ENCODE data around the gene ZNF44. TPM values are rescaled to one million over a fixed set of nuclear protein-coding genes. Genes with fewer than 3 reads are reported as not detected.

The ZNF44 gene
- total RNA-seq, 1 experiment from 2014 or later, result 14.1 TPM

DNA sequence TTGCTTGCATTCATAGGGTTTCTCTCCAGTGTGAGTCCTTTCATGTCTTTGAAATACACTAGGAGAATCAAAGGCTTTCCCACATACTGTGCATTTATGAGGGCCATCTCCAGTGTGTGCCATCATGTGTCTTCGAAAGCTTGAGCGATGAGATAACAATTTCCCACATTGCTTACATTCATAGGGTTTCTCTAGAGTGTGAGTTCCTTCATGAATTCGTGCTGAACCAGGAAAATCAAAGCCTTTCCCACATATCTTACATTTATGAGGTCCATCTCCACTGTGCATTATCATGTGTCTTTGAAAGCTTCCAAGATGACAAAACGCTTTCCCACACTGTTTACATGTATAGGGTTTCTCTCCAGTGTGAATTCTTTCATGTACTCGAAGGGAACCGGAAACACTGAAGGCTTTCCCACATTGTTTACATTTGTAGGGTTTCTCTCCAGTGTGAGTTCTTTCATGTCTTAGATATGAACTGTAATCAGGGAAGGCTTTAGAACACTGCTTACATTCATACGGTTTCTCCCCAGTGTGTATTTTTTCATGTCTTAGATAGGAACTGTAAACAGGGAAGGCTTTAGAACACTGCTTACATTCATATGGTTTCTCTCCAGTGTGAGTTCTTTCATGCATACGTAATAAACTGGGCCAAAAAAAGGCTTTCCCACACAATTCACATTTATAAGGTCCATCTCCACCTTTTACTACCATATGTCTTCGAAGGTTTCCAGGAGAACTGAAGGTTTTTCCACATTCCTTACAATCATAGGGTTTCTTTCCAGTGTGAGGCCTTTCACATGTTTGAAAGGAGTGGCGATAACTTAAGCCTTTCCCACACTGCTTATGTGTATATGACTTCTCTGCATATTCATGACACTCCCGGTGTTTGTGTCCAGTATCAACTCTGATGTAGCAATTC, 21.4 kb downstream of the ZNF44 start:
- Histone ChIP-seq H3K9me3 (ENCODE audit: low read length) (peaks cover 47% of the 10 kb centered on the region), H3K36me3 (ENCODE audit: insufficient read depth, low read length) (peaks cover 74% of the 10 kb centered on the region), H3K79me2 (ENCODE audit: low read length) (peaks cover 26% of the 10 kb centered on the region), H3K9me2 (replicated peaks; ENCODE audit: insufficient read depth, low read length) (no peaks in the 10 kb centered on the region), H2AFZ (ENCODE audit: low read length) (no peak overlapping the region), H3K4me3 (ENCODE audit: low read length) (no peak overlapping the region), H3K27ac (ENCODE audit: low read length) (no peak overlapping the region), H3K27me3 (ENCODE audit: low read length) (no peaks in the 10 kb centered on the region), H3K9ac (ENCODE audit: low read length) (no peak overlapping the region), H3K4me1 (ENCODE audit: low read length) (no peaks in the 10 kb centered on the region), H4K20me1 (ENCODE audit: insufficient read depth, low read depth, low read length) (no peaks in the 10 kb centered on the region), H3K4me2 (ENCODE audit: low read depth, low read length, poor library complexity, severe bottlenecking) (no peak overlapping the region)
- no peak for DNase-seq

DNA sequence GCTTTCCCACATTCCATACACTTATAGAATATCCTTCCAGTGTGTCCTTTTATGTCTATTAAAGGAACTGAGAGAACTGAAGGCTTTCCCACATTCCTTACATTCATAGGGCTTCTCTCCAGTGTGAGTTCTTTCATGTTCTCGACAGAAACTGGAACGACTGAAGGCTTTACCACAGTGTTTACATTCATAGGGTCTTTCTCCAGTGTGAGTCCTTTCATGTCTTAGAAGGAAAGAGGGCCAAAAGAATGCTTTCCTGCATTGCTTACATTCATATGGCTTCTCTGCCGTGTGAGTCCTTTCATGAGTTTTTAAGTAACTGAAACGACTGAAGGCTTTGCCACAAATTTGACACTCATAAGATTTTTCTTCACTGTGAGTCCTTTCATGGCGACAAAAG, 22.3 kb downstream of the ZNF44 start:
- Histone ChIP-seq H2AFZ (ENCODE audit: low read length) (no peak overlapping the region), H3K4me1 (ENCODE audit: low read length) (no peaks in the 10 kb centered on the region), H3K9me2 (replicated peaks; ENCODE audit: insufficient read depth, low read length) (no peaks in the 10 kb centered on the region), H4K20me1 (ENCODE audit: insufficient read depth, low read depth, low read length) (no peaks in the 10 kb centered on the region), H3K9me3 (ENCODE audit: low read length) (peaks cover 39% of the 10 kb centered on the region), H3K36me3 (ENCODE audit: insufficient read depth, low read length) (peaks cover 66% of the 10 kb centered on the region), H3K27ac (ENCODE audit: low read length) (no peak overlapping the region), H3K27me3 (ENCODE audit: low read length) (no peaks in the 10 kb centered on the region), H3K9ac (ENCODE audit: low read length) (no peak overlapping the region), H3K4me3 (ENCODE audit: low read length) (no peak overlapping the region), H3K4me2 (ENCODE audit: low read depth, low read length, poor library complexity, severe bottlenecking) (no peak overlapping the region), H3K79me2 (ENCODE audit: low read length) (peaks cover 18% of the 10 kb centered on the region)
- DNase-seq, result no peak

DNA sequence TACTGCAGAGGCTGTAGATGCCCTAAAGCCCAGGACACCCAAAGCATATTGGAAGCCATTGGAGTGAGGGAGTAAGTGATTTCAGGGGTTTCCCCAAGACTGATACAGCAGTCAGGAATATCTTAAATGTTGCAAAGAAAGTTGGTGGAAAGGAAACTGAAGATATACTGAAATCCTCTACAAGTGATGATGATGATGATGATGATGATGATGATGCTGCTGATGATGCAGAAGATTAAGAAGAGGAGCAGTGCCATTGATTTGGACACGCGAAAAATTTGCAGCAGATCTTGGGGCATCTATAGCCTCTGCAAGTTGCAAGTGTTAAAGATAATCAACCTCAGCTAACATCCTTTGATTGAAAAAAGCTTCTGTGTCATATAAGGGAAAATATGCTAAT, 23.8 kb downstream of the ZNF44 start:
- no peak overlapping the region for H3K4me3 ChIP-seq (ENCODE audit: low read length)
- H2AFZ ChIP-seq (ENCODE audit: low read length), result no peak overlapping the region
- no peak overlapping the region for H3K9ac ChIP-seq (ENCODE audit: low read length)
- peaks cover 24% of the 10 kb centered on the region for H3K9me3 ChIP-seq (ENCODE audit: low read length)
- no peak overlapping the region for H3K4me2 ChIP-seq (ENCODE audit: low read depth, low read length, poor library complexity, severe bottlenecking)
- no peak overlapping the region for H3K27ac ChIP-seq (ENCODE audit: low read length)
- H3K4me1 ChIP-seq (ENCODE audit: low read length), result no peaks in the 10 kb centered on the region
- H3K36me3 ChIP-seq (ENCODE audit: insufficient read depth, low read length), result peaks cover 51% of the 10 kb centered on the region
- no peaks in the 10 kb centered on the region for H3K27me3 ChIP-seq (ENCODE audit: low read length)
- no peaks in the 10 kb centered on the region for H4K20me1 ChIP-seq (ENCODE audit: insufficient read depth, low read depth, low read length)
- no peaks in the 10 kb centered on the region for H3K9me2 ChIP-seq (replicated peaks; ENCODE audit: insufficient read depth, low read length)
- no peak for DNase-seq
- H3K79me2 ChIP-seq (ENCODE audit: low read length), result peaks cover 3% of the 10 kb centered on the region

DNA sequence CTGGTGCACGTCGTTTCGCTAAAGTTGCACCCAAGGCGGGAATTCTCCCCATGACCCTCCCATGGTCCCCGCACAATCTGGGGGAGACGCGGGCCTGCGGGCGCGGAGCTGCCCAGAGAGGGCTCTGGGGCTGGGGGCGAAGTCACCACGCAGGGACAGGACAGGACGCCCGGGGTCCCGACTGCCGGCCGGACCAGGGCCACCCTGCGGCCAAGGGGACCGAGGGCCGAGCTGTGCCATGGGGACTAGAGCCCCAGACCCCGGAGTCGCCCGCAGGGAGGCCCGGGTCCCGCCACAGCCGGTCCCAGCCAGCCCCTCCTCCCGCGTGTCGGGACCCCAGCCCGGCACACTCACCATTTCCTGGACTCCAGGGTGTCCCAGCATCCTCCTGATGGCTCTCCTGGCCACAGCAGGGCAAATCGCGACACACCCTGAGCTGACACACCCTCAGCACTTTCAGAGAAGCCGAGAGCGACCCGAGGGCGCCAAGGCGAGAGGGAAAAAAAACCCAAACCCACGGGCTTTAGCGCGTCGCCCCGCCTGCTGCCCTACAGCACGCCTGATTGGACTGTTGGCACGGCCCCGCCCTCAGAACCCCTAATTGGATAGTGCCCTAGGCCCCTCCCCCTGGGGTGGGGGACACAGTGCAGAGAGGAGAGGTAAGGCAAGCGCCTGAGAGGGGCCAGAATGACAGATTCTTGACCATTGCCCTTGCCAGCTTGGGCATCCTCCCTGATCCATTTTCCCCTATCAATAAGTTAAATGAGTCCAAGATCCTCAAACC, 28.6 kb downstream of the ZNF44 start:
- Histone ChIP-seq H3K79me2 (ENCODE audit: low read length) (no peaks in the 10 kb centered on the region), H3K4me2 (ENCODE audit: low read depth, low read length, poor library complexity, severe bottlenecking) (no peak overlapping the region), H3K9ac (ENCODE audit: low read length) (no peak overlapping the region), H3K4me1 (ENCODE audit: low read length) (no peaks in the 10 kb centered on the region), H3K36me3 (ENCODE audit: insufficient read depth, low read length) (peaks cover 12% of the 10 kb centered on the region), H3K27me3 (ENCODE audit: low read length) (no peaks in the 10 kb centered on the region), H3K27ac (ENCODE audit: low read length) (no peak overlapping the region), H3K9me2 (replicated peaks; ENCODE audit: insufficient read depth, low read length) (no peaks in the 10 kb centered on the region), H4K20me1 (ENCODE audit: insufficient read depth, low read depth, low read length) (no peaks in the 10 kb centered on the region), H3K4me3 (ENCODE audit: low read length) (no peak overlapping the region), H3K9me3 (ENCODE audit: low read length) (no peaks in the 10 kb centered on the region; the same call in none of the 2 replicates), H2AFZ (ENCODE audit: low read length) (no peak overlapping the region)
- DNase-seq, result no peak

DNA sequence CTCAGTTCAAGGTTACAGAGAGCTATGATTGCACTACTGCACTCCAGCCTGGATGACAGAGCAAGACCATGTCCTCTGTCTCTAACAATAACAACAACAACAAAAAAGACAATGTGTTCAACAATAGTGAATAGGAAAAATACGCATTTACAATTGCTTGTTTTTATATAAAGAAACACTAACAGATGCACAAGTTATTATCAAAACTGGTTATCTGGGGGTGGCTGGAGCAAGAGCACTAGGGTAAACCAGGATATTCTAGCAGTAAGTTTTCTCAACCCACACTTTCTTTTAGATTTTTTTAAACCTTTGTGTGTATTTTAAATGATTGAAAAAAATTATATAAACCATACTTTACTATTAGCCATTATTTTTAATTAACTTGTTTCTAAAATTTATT, 33.1 kb downstream of the ZNF44 start:
- no peak overlapping the region for H3K4me3 ChIP-seq (ENCODE audit: low read length)
- no peaks in the 10 kb centered on the region for H3K36me3 ChIP-seq (ENCODE audit: insufficient read depth, low read length)
- H3K9me3 ChIP-seq (ENCODE audit: low read length), result no peaks in the 10 kb centered on the region

DNA sequence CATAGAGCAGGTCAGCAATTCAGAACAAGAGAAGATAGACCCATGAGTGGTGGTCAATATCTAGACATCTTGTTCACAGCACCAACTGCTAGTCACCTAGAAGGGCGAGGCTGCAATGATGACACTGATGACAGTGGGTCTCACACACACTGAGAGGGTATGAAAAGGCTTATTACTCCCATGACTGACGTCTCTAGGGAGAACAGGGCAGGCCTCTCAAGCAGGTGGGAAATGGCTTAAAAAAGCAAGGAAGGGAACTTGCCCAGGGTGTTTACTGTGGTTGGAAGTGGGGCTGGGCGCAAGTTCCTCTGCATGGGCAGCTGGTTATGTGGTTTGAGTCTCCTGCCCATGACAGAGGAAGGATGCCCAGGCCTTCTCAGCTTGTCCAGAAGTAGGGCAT, 33.8 kb downstream of the ZNF44 start:
- Histone ChIP-seq H2AFZ (ENCODE audit: low read length) (no peak overlapping the region), H3K4me1 (ENCODE audit: low read length) (peaks cover 15% of the 10 kb centered on the region), H3K4me3 (ENCODE audit: low read length) (no peak overlapping the region), H3K27ac (ENCODE audit: low read length) (no peak overlapping the region), H3K9ac (ENCODE audit: low read length) (no peak overlapping the region), H4K20me1 (ENCODE audit: insufficient read depth, low read depth, low read length) (no peaks in the 10 kb centered on the region), H3K9me2 (replicated peaks; ENCODE audit: insufficient read depth, low read length) (no peaks in the 10 kb centered on the region), H3K36me3 (ENCODE audit: insufficient read depth, low read length) (no peaks in the 10 kb centered on the region), H3K9me3 (ENCODE audit: low read length) (no peaks in the 10 kb centered on the region), H3K4me2 (ENCODE audit: low read depth, low read length, poor library complexity, severe bottlenecking) (no peak overlapping the region), H3K27me3 (ENCODE audit: low read length) (no peaks in the 10 kb centered on the region), H3K79me2 (ENCODE audit: low read length) (no peaks in the 10 kb centered on the region)
- DNase-seq, result no peak

More for the DNA sequence above, 33.1 kb downstream of the ZNF44 start:
- no peaks in the 10 kb centered on the region for H3K9me2 ChIP-seq (replicated peaks; ENCODE audit: insufficient read depth, low read length)
- H3K4me1 ChIP-seq (ENCODE audit: low read length), result peaks cover 8% of the 10 kb centered on the region
- H3K4me2 ChIP-seq (ENCODE audit: low read depth, low read length, poor library complexity, severe bottlenecking), result no peak overlapping the region
- no peak for DNase-seq
- H3K27me3 ChIP-seq (ENCODE audit: low read length), result no peaks in the 10 kb centered on the region
- no peaks in the 10 kb centered on the region for H3K79me2 ChIP-seq (ENCODE audit: low read length)
- H3K9ac ChIP-seq (ENCODE audit: low read length), result no peak overlapping the region
- H2AFZ ChIP-seq (ENCODE audit: low read length), result no peak overlapping the region
- H4K20me1 ChIP-seq (ENCODE audit: insufficient read depth, low read depth, low read length), result no peaks in the 10 kb centered on the region
- no peak overlapping the region for H3K27ac ChIP-seq (ENCODE audit: low read length)

DNA sequence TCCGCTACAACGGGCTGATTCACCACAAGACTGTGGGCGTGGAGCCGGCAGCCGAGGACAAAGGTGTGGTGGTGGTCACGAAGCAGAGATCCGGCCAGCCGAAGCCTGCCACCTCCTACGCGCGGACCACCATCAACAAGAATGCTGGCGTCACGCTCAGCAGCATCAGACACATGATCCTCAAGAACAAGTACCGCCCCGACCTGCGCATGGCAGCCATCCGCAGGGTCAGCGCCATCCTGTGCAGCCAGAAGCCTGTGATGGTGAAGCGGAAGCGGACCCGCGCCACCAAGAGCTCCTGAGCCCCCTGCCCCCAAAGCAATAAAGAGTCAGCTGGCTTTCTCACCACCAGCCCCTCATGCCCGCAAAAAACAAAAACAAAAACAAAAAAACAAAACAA, 34.4 kb downstream of the ZNF44 start:
- no peak overlapping the region for H3K27ac ChIP-seq (ENCODE audit: low read length)
- H3K27me3 ChIP-seq (ENCODE audit: low read length), result no peaks in the 10 kb centered on the region
- H2AFZ ChIP-seq (ENCODE audit: low read length), result no peak overlapping the region
- no peak for DNase-seq
- H3K36me3 ChIP-seq (ENCODE audit: insufficient read depth, low read length), result no peaks in the 10 kb centered on the region
- no peak overlapping the region for H3K9ac ChIP-seq (ENCODE audit: low read length)
- peaks cover 19% of the 10 kb centered on the region for H3K4me1 ChIP-seq (ENCODE audit: low read length)
- no peak overlapping the region for H3K4me2 ChIP-seq (ENCODE audit: low read depth, low read length, poor library complexity, severe bottlenecking)
- no peaks in the 10 kb centered on the region for H4K20me1 ChIP-seq (ENCODE audit: insufficient read depth, low read depth, low read length)
- no peaks in the 10 kb centered on the region for H3K9me2 ChIP-seq (replicated peaks; ENCODE audit: insufficient read depth, low read length)
- H3K4me3 ChIP-seq (ENCODE audit: low read length), result no peak overlapping the region
- H3K9me3 ChIP-seq (ENCODE audit: low read length), result no peaks in the 10 kb centered on the region
- no peaks in the 10 kb centered on the region for H3K79me2 ChIP-seq (ENCODE audit: low read length)

DNA sequence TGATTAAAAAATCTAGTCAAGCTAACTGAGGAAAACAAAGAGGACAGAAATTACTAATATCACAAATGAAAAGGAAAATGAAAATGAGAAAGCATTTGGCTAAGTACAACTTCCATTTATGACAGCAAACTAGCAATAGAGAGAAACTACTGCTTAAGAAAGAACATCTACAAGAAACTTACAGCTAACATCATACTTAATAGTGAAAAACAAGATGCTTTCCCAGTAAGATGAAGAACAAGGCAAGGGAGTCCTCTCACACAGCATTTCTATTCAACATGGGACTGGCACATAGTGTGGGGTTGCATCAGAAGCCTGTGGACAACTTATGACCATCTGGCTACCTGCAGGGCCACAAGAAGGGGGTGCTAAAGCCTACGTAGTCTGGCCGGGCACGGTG, 39.3 kb downstream of the ZNF44 start:
- no peak overlapping the region for H3K9ac ChIP-seq (ENCODE audit: low read length)
- DNase-seq, result no peak
- peaks cover under 1% of the 10 kb centered on the region; the same call in 1 of the 2 replicates for H3K9me3 ChIP-seq (ENCODE audit: low read length)
- no peaks in the 10 kb centered on the region for H3K79me2 ChIP-seq (ENCODE audit: low read length)
- H3K27ac ChIP-seq (ENCODE audit: low read length), result no peak overlapping the region
- no peaks in the 10 kb centered on the region for H3K9me2 ChIP-seq (replicated peaks; ENCODE audit: insufficient read depth, low read length)
- no peak overlapping the region for H3K4me3 ChIP-seq (ENCODE audit: low read length)
- H3K4me1 ChIP-seq (ENCODE audit: low read length), result peaks cover 19% of the 10 kb centered on the region
- H3K36me3 ChIP-seq (ENCODE audit: insufficient read depth, low read length), result no peaks in the 10 kb centered on the region
- H2AFZ ChIP-seq (ENCODE audit: low read length), result no peak overlapping the region
- H3K4me2 ChIP-seq (ENCODE audit: low read depth, low read length, poor library complexity, severe bottlenecking), result no peak overlapping the region
- H4K20me1 ChIP-seq (ENCODE audit: insufficient read depth, low read depth, low read length), result no peaks in the 10 kb centered on the region
- no peaks in the 10 kb centered on the region for H3K27me3 ChIP-seq (ENCODE audit: low read length)

Data from Karpas-422 (cell line).